22Rv1 (cell line): ENCODE results near the gene BDH1.

ENCODE experiments used
- ZFX ChIP-seq: fragments of 450-650 bp; IDR thresholded peaks from 2 replicates; pipeline ENCODE4 v1.6.1; 2017; ENCODE audit warnings: antibody characterized with exemption, borderline replicate concordance
- TF ChIP-seq, protein P1 (sequence below): fragments of 450-650 bp; IDR thresholded peaks from 2 replicates; pipeline ENCODE4 v1.5.1; 2017; ENCODE audit warnings: mild to moderate bottlenecking

DNA sequence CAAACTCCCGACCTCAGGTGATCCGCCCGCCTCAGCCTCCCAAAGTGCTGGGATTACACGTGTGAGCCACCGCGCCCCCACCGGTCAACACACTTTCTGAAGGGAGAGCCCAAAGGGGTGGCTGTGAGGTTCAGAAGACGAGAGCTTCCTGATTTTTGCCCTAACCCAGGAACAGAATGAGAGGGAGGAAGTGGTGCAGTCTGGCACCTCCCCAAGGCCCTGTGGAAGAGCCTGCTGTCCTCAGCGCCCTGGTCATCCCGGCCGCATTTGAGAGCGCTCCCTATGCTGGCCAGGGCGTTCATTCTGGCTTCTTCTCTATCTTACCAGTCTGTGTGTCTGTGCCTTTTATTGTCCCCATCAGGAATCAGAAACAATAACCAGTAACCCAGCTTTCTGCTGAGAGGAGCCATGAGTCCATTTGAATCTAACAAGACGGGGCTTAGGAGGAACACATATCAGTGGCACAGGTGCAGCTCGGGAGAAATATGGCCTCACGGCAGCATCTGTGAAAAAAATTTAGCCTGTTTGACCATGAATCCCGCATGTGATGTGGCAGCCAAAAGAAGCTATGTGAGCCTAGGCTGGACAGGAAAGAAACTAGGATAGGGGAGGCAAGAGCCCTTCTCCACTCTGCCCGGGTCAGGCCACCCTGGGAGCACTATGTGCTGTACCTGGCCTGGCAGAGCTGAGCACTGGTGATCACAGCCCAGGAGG is 12.9 kb downstream of the BDH1 start:
- TF ChIP-seq, protein P1, sequence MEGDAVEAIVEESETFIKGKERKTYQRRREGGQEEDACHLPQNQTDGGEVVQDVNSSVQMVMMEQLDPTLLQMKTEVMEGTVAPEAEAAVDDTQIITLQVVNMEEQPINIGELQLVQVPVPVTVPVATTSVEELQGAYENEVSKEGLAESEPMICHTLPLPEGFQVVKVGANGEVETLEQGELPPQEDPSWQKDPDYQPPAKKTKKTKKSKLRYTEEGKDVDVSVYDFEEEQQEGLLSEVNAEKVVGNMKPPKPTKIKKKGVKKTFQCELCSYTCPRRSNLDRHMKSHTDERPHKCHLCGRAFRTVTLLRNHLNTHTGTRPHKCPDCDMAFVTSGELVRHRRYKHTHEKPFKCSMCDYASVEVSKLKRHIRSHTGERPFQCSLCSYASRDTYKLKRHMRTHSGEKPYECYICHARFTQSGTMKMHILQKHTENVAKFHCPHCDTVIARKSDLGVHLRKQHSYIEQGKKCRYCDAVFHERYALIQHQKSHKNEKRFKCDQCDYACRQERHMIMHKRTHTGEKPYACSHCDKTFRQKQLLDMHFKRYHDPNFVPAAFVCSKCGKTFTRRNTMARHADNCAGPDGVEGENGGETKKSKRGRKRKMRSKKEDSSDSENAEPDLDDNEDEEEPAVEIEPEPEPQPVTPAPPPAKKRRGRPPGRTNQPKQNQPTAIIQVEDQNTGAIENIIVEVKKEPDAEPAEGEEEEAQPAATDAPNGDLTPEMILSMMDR: no peak
- no peak for TF ChIP-seq ZFX
